Thyroid gland (tissue), 4 donors: ENCODE data around the gene APOL2.

Experiments
- CTCF ChIP-seq, 6 experiments: fragments of 200-600 bp in 3 of 6; fragments of 450-650 bp in 3 of 6; sonication (generic) in 3 of 6; IDR thresholded peaks; one replicate each; pipeline ENCODE4 v1.5.1; 2016 to 2019; ENCODE audit warnings: antibody characterized with exemption in 6 of 6, mild to moderate bottlenecking in 2 of 6, inconsistent platforms in 1 of 6, moderate library complexity in 1 of 6
- POLR2A ChIP-seq, 2 donors: fragments of 450-650 bp; IDR thresholded peaks; one replicate each; pipeline ENCODE4 v1.6.1; 2017; ENCODE audit warnings: antibody characterized with exemption in 2 of 2, mild to moderate bottlenecking in 2 of 2, moderate library complexity in 1 of 2

DNA sequence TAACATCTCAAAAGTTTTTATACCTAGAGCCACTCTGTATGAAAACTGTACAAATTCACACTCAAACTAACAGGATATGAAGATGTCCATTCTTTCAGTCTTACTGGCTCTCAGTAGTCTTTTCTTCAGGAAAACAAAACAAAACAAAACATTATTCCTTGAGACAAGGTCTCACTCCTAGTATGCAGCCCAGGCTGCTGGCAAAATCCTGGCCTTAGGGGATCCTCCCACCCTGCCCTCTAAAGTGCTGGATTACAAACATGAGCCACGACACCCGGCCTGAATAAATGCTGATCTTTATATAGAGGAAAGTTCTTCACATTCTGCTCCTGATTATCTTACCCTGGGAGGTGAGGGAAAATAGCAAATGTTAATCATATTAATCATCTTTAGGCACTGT is 5.1 kb downstream of the APOL2 start:
- TF ChIP-seq POLR2A (IDR thresholded peaks at IDR 0.05) (no peak), CTCF (IDR thresholded peaks at IDR 0.05) (no peak)
